HG03439 (cell line): ENCODE measurements around the gene C12orf76.
"Not testable (repeated sequence)": the region's sequence is repeated elsewhere in the genome, so short reads cannot be mapped to it uniquely, and the experiment has no call there.

Source experiments
- ATAC-seq: cut with Tn5 transposase; IDR thresholded peaks from one replicate; pipeline ENCODE4 v1.9.1; 2021; ENCODE audit warnings: mild to moderate bottlenecking, moderate library complexity; ENCODE audit not compliant: unreplicated experiment

The C12orf76 gene, protein sequence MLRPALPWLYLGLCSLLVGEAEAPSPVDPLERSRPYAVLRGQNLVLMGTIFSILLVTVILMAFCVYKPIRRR

DNA sequence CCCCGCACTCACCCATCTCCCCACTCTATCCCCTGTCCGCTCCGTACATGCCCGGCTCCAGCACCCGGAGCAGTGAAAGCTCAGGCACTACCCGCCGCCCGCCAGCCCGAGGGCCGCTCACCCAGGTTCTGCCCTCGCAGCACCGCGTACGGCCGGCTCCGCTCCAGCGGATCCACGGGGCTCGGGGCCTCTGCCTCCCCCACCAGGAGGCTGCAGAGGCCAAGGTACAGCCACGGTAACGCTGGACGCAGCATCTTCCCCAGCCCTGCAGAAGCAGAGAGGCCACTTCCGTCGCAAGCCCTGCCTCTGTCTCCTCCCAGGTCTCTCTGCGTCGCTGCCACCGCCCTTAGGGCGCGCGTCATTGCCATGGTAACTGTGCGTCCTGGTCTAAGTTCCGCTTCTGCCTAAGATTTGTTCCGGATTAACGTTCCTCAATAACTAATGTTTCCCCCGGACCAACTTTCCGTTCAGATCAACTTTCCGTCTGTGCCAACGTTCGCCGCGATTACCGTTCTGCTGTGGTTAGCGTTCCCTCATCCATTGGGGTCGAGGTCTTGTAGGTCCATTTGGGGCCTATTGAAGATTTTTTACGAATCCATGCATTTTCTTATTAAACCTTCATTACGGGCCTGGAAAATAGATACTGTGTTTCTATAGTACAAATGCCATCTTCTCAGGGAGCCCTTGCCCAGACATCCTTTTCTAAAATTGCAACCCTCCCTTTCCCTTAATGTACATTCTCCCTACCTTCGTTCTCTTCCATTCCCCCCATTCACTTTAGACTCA is at the start of gene C12orf76:
TSS of gene C12orf76 (minus strand) at position 281 of the 786 bp plus-strand sequence. CDS start at position 254, 27 bp downstream.
- ATAC-seq = peak; percentile 97

DNA sequence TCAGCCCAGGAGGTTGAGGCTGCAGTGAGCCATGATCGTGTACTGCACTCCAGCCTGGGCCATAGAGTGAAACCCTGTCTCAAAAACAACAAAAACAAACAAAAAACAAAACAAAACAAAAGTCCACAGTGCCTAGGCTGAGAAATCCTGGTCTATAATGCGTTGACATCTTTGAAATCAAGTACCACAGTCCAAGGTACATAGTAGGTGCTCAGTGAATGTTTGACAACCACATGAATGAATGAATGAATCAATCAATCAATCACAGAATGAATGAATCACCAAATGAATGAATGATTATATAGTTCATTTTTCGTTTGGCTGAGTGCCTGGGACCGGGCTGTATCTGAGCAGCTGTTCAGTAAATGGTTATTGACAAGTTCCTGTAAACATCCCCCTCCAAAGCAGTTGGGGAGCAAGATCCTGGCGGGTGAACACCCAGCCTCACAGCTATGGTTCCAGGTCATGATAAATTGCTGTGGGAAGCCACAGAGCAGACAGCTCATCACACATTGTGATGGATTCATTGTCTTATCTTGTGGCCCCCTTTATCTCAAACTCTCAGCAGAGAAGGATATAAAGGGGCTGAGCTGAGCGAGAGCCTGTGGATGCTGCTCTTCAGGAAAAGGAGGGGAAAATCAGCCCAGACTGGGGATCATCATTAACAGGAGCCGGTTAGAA is 45.4 kb upstream of the C12orf76 start:
- no peak for ATAC-seq

DNA sequence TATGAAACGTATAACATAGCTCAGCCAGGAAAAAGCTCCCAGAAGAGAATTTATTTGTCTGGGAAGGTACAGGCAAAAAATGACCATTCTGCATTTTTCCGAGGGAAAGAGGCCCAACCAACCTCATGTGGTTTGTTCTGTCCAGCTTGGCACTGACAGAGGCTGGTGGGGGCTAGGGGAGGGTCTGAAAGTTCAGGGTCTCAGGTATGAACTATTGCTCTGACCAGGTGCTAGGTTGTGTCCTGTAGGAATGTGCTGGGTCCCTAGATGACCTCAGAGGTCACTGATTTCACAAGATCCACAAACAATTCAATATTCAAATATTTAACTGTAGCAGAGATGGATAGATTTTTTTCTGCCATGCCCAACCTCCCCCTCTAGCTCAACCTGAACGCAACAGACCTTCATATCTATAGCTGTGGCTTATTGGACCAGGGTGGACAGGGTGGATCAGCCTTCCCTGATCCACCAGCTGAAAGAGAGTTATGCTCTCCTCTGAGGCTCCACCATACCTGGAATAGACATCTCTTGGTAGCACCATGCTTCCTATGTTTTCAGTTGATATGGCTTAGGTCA is 42.9 kb upstream of the C12orf76 start:
- no peak for ATAC-seq

DNA sequence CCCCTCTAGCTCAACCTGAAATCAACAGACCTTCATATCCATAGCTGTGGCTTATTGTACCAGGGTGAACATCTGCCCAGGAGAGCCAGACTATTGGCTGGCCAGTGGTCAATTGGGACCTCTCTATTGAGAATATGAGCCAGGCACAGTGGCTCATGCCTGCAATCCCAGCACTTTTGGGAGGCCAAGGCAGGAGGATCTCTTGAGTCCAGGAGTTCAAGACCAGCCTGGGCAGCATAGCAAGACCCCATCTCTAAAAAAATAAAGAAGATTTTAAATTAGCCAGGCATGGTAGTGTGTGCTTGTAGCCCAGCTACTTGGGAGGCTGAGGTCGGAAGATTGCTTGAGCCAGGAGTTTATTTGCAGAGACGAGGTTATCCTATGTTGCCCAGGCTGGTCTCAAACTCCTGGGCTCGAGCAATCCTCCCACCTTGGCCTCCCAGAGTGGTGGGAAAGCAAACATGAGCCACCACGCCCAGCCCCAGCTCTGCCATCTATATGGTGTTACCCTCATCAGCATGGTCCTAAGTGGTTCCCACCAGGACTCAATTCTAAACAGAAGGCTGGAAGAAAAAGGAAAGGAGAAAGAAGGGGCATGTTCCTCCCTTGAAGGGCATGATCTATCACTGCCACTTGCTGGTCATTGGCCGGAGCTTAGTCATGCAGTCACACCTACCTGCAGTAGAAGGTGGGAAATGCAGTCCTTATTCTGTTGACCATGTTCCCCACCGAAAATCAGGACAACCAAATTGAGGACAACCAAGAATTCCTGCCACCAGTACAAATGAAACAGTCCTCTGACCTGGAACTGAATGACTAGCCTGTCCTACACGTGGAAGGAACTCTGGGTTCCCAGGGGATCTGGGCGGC is 42.2 kb upstream of the C12orf76 start:
- ATAC-seq = no peak

DNA sequence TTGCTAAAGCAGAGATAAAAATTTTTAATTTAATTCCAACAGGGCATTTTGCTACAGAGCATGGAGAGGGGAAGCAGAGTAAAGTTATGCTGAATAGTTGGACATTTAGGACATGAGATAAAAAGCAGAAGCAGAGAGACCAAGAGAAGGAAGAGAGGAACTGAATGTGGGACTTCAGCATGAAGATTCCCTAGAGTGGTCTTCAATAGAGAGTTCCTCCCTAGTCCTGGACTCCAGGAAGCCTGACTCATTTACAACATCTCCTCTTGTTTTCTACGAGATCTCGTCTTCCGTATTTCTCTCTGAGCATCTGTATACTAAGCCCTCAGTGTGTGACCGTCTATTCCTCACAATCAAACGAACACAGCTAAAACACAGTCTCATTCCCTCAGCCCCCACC is 40.6 kb upstream of the C12orf76 start:
- no peak for ATAC-seq

DNA sequence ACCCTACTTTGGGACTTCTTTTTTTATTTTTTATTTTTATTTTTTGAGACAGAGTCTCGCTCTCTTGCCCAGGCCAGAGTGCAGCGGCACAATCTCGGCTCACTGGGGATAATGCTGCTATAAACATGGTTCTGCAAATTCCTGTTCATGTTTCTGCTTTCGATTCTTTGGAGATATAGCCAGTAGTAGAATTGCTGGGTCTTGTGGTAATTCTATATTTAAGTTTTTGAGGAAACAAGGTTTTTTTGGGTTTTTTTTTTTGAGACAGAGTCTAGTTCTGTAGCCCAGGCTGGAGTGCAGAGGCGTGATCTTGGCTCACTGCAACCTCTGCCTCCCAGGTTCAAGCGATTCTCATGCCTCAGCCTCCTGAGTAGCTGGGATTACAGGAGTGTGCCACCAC is 39.9 kb upstream of the C12orf76 start:
- ATAC-seq = not testable (repeated sequence)

DNA sequence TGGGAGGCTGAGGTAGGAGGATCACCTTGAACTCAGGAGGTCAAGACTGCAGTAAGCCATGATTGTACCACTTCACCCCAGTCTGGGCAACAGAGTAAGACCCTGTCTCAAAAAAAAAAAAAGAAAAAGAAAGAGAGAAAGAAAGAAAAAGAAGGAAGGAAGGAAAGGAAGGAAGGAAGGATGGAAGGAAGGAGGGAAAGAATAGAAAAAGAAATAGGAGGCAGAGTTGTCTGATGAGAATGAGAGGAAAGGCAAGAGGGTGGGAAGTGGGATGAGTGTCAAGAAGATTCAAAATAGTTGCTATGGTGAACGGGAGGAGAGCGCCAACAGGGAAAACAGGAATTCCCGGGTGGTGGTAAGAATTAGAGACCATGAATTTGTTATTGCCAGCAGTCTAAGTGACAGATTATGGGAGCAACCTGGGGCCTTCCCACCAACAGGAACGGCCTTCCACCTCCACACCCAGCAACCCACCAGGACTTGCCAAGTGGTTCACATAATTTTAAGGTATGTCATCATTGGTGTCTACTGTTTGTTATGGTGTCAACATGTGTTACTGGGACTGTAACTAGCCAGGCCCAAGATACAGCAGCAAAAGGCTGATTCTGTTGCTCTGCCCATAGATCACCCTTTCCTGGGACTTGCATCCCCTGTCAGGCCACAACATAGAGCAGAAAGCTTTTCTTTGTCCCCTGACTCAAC is 36.1 kb upstream of the C12orf76 start:
- no peak for ATAC-seq

DNA sequence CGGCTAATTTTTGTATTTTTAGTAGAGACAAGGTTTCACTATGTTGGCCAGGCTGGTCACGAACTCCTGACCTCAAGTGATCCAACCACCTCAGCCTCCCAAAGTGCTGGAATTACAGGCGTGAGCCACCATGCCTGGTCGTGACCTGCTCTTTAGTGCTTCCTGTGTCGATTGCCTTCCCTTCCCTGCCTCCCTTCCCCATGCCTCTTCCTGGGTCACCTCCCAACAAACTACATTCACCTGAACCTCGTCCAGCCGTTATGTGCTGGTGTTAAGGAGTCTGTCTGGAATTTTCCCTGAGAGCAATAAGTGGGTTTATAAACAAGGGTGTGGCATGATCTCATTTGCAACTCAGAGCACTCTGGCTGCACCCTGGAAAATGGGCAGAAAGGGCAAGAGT is 32.1 kb upstream of the C12orf76 start:
- no peak for ATAC-seq

DNA sequence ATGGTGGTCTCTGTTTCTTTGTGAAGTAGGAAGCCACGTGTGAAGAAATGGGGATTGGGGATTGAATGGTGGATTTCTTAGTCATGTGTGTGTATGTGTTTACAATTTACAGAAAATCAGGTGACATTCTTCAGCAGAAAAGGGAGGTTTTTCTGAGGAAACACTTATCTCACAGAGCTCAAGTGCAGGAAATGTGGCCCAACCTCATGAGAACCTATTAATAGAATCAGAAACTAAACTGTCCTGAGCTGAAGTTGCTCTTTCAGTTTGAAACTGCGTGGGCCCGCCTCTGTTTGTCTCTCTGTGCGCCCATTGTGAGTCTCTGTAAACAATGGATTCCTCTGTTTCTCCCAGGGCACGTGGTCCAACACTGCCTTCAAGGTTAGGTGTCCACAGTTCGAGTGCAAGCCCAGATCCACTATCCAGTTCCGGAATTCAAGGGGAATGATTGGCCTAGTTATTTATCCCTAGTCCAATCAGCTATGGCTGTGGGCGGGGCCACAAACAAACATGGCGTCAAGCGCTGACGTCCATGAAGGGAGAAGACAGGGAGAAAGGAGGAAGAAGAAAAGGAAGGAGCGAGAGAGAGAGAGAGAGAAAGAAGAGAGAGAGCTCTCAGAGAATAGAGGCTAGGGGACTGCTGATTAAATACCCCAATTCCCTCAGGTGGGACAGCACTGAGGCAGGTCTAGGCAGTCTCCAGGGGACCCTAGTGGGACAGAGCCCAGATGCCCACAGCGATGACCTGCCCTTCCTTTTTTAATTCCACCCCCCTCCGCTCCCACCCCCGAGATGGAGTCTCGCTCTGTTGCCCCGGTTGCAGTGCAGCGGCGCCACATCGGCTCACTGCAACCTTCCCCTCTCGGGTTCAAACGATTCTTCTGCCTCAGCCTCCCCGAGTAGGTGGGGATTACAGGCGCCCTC is 31.4 kb upstream of the C12orf76 start:
- ATAC-seq = peak; percentile 74

DNA sequence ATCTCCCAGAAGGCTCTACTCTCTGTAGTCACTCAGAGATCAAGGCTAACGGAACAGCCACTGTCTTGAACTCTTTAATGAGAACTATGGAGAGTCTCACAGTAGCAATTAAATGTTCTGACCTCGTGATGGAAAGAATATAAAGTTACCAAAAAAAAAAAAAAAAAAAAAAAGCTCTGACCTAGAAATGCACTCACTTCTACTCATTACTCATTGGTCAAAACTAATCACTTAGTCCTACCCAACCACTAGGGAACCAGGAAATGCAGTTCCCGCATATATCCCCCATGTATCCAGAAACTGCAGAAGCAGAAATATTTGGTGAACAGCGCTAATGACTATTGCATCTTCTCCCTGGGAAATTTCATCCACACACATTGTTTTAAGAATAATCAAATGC is 29.5 kb upstream of the C12orf76 start:
- no peak for ATAC-seq

DNA sequence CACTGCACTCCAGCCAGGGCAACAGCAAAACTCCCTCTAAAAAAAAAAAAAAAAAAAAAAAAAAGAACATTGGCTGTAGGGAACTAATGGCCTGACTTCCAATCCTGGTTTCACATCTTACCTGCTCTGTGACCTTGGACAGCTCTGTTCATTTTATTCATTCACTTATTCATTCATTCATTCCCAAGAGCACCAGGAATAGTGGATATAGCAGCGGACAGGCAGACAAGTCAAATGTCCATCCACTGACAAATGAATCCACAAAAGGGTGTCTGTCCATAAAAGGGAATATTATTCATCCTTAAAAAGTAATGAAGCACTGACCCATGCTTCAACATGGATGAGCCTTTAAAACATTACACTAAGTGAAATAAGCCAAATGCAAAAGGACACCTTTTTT is 27.6 kb upstream of the C12orf76 start:
- ATAC-seq = no peak

DNA sequence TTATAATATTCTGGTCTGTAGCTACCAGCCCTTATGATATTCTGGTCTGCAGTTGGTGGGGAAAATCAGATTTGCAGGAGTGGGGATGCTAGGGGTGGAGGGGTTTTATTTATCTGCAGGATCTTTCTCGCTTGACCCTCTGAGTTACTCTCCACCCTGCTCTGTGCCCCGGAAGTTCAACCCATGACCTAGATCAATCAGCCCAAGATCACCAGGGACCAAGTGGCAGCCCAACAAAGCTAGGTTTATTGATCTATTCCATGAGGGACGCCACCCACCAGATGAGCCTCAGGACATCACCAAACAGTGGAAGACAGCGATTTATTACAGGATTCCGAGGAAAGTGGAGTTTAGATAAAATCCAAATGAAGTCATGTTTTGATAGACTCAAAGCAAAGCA is 25.8 kb upstream of the C12orf76 start:
- no peak for ATAC-seq

DNA sequence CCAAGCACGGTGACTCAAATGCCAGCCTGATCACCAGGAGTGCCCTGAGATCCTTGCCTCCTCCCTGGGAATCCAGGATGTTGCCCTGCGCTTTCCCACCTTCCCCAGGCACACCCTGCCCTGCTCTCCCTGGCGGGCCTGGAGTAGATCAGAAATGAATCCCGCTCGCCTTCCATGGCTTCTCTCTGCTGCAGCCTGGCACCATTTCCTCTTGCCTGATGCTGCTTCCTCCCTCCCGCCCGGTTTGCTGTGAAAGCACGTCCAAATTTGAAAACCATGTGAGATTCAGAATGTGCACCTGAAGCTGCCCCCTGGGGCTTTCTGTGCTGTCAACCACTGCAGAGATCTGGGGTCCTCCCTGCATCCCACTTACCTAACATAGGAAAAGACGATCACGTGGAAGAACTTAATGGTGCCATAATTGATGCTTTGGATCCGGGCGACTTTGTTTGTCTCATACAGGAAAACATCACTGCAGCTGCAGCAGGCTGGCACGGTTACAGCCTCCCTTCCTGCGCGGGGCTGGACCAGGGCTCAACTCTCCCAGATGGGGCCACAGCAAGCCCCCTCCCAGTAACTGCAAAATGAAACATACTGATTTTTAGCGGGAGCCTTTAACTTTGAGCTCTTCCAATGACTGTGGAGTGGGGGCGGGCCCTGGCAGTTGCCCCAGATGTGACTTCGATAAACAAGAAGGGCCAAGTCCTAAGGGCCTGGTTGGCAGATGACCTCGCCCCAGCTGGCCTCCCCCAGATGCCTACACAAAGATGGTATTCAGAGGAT is 24.9 kb upstream of the C12orf76 start:
- no peak for ATAC-seq

DNA sequence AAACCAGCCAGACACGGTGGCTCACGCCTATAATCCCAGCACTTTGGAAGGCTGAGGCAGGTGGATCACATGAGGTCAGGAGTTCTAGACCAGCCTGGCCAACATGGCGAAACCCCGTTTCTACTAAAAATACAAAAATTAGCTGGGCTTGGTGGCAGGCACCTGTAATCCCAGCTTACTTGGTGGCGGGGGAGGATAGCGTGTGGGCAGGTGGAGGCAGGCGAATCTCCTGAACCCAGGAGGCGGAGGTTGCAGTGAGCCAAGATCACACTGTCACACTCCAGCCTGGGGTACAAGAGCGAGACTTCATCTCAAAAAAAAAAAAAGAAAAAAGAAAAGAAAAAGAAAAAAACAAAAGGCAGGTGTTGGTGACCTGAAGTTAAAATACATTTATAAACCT is 24.3 kb upstream of the C12orf76 start:
- not testable (repeated sequence) for ATAC-seq

DNA sequence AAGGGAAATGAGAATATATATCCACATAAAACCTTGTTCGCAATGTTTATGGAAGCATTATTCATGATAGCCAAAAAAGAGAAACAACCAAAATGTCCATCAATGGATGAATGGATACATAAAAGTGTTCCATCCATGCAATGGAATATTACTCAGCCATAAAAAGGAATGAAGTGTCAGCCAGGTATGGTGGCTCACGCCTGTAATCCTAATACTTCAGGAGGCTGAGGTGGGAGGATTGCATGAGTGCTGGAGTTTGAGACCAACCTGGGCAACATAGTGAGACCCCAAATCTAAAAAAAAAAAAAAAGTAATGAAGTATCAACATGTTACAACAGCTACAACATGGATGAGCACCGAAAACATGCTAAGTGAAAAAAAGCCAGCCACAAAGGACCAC is 23.6 kb upstream of the C12orf76 start:
- no peak for ATAC-seq

DNA sequence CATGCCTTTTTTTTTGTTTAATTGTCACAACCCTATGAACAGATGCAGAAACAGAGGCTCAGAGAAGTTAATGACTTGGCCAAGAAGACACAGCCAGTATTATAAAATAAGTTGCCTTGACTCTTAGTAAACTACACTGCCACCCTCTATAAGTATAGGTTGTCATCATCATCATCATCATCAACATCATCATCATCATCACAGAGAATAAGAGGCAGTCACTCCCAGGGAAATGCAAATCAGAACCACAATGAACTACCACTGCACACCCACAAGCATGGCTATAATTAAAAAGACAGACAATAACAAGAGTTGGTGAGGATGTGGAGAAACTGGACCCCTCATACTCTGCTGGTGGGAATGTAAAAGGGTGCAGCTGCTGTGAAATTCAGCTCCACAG is 23.2 kb upstream of the C12orf76 start:
- no peak for ATAC-seq

DNA sequence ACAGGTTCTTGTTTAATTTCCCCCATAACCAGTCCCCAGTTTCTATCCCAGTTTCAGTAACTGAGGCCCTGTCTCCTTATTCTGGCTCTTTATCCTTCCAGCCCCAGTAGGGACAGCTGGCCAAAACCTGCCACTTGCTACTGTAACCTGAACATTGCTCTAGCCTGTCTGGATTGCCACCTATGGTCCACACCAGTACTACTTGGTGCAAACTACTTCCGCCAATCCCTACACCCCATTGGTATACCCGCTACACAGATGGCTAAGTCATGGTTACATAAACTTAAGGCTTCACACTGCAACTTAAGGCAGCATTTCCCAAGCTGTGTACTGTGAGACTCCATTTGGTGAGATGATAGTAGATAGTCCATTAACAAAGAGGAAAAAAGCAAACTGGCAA is 20.3 kb upstream of the C12orf76 start:
- ATAC-seq = no peak

DNA sequence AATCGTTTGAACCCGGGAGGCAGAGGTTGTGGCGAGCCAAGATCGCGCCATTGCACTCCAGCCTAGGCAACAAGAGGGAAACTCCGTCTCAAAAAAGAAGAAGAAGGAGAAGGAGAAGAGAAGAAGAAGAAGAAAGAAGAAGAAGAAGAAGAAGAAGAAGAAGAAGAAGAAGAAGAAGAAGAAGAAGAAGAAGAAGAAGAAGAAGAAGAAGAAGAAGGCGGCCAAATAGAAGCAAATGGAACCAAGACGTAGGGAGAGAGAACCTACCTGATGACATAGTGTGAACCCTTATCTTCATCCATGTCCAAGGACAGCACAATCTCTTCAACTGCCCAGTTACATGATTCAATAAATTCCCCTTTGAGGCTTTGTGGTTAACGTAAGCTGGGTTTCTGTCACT is 19.8 kb upstream of the C12orf76 start:
- not testable (repeated sequence) for ATAC-seq

DNA sequence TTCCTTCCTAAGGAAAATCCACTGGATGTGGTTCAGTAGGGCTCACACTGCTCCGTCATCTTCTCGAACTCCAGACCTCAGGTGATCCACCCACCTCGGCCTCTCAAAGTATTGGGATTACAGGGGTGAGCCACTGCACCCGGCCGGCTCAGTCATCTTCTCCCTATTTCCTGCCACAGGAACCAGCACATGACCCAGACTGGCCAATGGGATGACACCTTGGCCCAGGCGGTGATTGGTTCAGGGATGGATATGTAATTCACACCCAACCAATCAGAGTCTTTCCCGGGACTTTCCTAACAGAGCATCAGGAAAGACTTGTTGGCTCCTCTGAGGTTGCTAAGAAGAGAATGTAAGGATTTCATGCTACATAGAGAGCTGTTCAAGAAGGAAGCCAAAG is 19.2 kb upstream of the C12orf76 start:
- no peak for ATAC-seq
